ENCODE data around the gene SULT1A2.

DNA sequence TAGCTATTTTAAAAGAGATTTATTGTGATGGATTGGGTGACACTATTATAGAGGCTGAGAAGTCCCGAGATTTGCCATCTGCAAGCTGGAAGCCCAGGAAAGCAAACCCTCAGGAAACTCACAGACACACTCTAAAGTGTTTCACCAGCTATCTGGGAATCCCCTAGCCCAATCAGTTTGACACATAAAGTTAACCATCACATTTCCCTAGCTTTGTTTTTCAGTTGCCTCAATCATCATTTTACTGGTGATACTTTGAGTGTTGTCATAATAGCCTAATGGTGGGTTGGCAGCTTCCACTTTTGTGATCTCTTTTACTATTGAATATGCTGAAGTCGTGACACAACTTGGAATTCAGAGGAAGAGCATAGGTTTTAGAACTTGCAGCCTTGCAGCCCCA is 41.3 kb downstream of the SULT1A2 start:
- TF ChIP-seq POLR2A (IDR thresholded peaks at IDR 0.05) (no peak), POLR2AphosphoS5 (IDR thresholded peaks at IDR 0.05) (no peak)
- TF ChIP-seq, protein P1, sequence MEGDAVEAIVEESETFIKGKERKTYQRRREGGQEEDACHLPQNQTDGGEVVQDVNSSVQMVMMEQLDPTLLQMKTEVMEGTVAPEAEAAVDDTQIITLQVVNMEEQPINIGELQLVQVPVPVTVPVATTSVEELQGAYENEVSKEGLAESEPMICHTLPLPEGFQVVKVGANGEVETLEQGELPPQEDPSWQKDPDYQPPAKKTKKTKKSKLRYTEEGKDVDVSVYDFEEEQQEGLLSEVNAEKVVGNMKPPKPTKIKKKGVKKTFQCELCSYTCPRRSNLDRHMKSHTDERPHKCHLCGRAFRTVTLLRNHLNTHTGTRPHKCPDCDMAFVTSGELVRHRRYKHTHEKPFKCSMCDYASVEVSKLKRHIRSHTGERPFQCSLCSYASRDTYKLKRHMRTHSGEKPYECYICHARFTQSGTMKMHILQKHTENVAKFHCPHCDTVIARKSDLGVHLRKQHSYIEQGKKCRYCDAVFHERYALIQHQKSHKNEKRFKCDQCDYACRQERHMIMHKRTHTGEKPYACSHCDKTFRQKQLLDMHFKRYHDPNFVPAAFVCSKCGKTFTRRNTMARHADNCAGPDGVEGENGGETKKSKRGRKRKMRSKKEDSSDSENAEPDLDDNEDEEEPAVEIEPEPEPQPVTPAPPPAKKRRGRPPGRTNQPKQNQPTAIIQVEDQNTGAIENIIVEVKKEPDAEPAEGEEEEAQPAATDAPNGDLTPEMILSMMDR (IDR thresholded peaks at IDR 0.05), result no peak

Measured in breast epithelium (tissue), 3 donors.